Measurements from ENCODE around the gene PHACTR3.

DNA sequence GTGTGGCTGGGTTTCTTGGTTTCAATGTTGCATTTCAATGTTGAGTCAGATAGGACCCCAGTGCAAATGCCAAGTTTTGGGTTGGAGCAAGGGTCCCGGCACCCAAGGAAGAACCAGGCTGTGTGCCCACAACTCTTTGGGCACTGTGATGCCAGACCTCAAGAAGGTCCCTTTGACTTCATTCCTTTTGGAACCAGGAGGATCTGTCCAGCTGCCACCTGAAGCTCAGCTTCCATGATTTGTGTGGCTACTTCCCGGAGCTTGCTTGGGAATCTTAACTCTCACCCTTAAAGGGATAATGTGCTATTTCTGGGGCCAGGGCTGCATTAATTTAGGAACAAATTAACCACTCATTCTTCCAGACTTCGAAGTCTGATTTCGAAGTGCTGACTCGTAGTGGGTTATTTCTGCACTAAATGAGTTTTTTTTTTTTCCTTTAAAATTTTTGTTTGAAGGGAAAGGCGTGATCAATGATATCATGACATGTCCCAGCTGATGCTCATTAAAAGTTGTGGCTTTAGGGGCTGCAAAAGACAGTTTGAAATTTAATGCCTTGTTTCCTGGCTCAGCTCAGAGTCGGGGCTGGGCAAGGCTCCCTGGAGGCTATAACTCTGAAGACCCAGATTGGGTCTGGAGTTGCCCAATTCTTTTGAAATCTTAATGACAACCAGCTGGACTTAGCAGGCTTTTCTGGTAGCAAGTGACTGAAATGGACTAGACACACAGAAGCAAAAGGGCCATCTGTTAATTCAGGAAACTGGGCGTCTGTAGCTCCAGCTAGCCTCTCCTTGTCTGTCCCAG lies 24.0 kb upstream of the PHACTR3 start:
- TF ChIP-seq, protein P1, sequence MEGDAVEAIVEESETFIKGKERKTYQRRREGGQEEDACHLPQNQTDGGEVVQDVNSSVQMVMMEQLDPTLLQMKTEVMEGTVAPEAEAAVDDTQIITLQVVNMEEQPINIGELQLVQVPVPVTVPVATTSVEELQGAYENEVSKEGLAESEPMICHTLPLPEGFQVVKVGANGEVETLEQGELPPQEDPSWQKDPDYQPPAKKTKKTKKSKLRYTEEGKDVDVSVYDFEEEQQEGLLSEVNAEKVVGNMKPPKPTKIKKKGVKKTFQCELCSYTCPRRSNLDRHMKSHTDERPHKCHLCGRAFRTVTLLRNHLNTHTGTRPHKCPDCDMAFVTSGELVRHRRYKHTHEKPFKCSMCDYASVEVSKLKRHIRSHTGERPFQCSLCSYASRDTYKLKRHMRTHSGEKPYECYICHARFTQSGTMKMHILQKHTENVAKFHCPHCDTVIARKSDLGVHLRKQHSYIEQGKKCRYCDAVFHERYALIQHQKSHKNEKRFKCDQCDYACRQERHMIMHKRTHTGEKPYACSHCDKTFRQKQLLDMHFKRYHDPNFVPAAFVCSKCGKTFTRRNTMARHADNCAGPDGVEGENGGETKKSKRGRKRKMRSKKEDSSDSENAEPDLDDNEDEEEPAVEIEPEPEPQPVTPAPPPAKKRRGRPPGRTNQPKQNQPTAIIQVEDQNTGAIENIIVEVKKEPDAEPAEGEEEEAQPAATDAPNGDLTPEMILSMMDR (IDR thresholded peaks at IDR 0.05; ENCODE audit: insufficient read depth, low read depth, low read length): no peak
- no peak for TF ChIP-seq EZH2 (IDR thresholded peaks at IDR 0.05; ENCODE audit: insufficient read depth, low read length)

Data from astrocyte (in vitro differentiated cells and primary cell).